ENCODE data around the gene GDF10.

Gene GDF10

GRCh38 chr10:47299611-47300428, at the start of gene GDF10:
TSS of gene GDF10 (plus strand) at chr10:47300197. CDS start at chr10:47300652, 455 bp downstream.
- no peak for DNase-seq

DNA sequence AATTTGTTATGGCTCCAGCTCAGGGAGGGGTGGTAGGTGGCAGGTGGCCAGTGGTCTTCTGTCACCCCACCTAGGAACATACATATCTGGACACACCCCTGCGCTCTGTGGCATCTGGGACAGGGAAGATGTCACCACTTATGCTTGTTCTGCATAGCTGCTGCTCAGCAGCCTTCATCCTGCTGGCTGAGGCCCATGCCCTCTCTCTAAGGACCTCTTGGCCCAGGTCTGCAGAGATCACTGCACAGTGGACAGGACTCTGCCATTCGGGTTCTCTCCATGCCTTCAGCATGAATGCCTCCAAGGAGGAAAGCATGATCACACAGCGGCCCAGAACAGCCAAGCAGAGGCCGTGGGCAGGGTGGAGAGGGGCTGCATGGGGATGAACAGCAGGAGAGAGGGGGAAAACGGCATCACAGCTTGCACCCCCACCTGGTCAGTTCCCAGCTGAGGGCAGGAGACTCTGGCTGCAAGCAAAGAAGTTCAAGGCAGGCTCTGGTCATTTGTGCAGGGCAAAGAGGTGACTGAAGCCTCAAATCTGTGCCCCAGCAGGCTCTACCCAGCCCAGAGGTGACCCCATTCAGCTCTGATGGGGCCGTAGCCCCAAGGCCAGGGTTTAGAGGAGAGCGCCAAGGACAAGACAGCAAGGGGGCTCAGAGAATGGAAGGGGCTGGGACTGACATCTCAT, 47.8 kb upstream of the GDF10 start:
- DNase-seq, result no peak

GRCh38 chr10:47253030-47253637, 46.9 kb upstream of the GDF10 start:
- no peak for DNase-seq

DNA sequence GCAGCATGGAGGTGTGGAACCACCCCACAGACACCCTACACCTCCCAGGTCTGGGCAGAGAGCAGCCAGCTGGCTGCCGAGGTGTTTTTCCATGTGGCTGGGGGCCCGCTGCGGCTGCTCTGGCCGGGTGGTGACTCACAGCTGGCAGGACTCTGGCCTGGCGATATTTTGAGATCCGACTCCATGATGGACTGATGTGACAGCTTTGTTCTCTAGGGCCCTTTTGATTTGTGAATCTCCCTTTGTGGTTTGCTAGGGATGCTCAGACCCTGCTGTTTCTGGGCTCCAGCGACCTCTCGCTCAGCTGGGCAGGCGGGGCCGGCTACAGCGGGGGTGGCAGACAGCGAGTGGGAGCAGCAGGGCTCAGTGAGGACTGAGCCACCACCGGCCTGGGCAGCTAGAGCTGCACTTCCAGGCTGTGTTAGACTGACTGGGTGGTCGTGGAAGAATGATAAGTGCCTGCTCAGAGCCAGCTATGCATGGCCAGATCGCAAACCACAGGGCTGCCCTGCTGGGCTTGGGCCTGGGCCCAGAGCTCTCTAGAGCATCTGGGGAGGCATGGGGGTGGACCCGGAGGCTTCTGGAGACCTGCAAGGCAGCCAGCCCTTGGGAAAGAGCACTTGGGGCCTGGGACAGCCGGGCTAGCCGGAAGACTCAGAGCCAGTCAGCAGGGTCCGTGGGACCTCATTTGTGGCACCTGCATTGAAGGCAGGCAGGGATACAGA, 46.2 kb upstream of the GDF10 start:
- no peak for DNase-seq

DNA sequence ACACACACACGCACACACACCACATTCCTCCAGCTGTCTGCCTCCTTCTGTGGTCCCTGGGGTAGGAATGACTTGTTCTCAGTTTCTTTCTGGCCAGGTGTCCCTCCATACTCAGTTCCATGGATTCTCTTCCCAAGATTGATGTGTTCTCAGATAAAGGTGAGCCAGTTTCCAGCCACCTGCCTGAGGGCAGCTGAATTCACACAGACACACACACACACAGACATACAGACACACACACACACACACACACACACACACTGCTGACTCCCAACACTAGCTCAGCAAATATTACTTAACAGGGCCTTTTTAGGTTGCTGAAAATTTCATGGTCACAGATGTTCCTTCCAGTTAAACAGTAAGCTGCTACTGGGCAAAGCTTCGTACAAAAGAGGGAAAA, 45.4 kb upstream of the GDF10 start:
- DNase-seq, result no peak

DNA sequence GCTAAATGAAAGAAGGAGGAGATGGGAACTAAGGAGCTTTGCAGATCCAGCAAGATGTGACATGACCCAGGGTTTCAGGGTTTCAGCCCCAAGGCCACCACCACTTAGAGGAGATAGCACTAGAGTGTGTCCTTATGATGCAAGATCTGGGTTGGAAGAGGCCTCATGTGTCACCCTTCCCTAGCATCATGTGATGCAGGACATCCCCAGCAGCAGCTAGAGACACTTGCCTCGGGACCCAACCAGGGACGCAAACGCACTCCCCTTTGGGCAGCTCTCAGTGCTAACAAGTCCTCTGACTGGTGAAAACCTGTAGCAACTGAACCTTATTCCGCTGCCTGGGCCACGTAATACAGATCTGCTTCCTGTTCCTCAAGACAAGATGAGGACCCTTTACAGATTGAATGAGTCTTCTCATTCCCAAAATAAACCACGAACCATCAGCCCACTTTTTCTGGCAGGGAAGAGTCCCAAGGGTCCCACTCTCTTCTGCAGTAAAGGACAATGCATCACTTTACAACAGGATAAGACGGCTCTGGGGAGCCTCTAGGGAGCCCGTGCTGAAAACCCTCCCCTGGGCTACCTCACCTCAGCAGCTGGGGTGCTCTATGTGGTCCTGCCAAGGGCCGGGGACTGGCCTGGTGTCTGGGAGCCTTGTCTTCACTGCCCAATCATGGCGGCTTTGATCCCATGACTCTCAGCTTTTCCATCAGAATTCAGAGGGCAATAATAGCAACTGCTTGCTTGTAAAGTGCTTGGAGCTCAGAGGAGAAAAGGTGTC, 44.8 kb upstream of the GDF10 start:
- no peak for DNase-seq

GRCh38 chr10:47255866-47256265, 44.1 kb upstream of the GDF10 start:
- no peak for DNase-seq

DNA sequence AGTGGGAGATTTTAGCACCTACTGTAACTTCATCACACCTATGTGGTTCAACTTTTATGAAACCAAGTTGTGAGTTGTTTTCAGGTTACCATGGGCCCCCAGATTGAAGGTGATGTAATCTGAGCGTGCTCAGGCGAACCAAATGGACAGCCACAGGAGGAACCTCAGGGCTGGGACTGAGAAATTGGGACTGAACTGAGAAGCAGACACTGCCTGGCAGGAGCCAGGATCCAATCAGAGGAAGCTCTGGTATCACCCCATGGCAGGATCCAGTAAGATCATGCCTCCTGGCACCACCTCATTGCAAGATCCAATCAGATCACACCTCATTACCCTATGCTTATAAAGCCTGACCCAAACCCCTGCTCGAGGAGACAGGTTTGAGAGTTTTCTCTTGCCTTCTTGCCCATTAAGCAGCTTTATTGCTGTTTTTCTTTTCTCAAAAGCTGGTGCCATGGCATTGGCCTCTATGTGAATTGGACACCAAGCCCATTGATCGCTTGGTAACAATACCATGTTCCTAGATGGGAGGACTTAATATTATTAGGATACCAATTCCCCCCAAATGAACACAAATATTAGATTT, 43.2 kb upstream of the GDF10 start:
- no peak for DNase-seq

- no peak for DNase-seq
Observed at GRCh38 chr10:47257396-47258120, 42.4 kb upstream of the GDF10 start.

GRCh38 chr10:47258921-47259320, 41.1 kb upstream of the GDF10 start:
- DNase-seq, result no peak

DNA sequence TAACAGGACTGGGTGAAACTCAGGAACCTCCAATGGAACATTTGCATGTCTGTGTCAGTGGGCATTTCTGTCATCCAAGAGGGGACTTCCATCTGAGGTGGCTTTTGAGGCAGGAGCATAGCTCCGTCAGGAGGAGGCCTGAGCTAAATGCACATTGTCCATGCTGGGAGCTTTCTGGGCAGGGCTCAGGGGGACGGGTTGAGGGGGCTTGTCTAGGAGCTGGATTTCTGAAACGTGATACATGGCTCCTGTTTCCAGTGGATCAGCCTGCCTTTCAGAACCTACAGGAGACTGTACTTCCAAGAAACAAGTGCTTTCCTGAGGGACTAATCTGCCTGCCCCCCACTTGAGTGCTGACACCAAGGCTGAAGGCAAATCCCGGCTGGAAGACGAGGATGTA, 40.5 kb upstream of the GDF10 start:
- DNase-seq, result no peak

DNA sequence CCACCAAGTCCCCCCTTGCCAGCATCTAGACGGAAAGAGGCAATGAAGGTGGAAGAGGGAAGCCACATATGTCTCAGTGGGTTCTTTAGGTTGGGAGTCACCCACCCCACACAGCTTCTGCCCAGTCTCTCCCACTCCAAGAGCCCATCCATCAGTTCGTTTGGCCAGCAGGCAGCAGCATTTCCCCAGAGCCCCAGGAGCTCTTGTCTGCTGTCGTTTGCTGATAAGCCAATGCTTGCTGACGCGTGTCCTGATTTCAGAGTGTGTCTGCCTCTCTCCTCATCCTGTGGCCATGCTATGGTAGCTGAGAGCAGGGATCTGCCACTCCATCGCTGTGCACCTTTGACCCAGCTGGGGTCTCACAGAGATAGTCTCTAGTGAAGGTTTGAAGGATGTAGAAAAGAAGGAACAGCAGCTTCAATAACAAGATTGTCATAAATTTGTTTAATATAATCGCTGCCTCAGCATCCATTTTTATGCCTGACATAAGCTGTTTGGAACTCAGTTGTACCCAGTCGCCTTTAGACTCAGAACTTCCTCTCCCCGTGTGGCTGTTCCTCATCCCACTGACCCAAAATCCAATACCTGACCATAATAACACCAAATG, 39.4 kb upstream of the GDF10 start:
- no peak for DNase-seq

GRCh38 chr10:47261121-47261520, 38.9 kb upstream of the GDF10 start:
- no peak for DNase-seq

DNA sequence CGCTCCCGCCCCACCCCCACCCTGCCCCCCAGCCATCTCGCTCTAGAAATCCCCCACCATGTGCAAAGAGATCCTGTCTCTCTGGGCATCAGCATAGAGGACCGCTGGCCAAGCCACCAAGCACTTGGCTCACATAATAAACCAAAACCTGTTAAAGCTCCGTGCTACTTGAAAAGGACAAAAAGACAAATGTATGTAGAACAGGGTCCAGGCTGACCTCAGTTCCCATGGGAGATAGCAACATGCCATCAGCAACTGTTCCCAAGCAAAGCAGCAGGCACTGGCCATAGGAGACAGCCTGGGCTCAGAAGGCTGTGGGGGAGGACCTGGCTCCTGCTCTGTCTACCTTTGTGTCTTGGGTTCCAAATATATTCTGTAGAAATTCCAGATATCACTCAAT, 38.4 kb upstream of the GDF10 start:
- DNase-seq, result no peak

DNA sequence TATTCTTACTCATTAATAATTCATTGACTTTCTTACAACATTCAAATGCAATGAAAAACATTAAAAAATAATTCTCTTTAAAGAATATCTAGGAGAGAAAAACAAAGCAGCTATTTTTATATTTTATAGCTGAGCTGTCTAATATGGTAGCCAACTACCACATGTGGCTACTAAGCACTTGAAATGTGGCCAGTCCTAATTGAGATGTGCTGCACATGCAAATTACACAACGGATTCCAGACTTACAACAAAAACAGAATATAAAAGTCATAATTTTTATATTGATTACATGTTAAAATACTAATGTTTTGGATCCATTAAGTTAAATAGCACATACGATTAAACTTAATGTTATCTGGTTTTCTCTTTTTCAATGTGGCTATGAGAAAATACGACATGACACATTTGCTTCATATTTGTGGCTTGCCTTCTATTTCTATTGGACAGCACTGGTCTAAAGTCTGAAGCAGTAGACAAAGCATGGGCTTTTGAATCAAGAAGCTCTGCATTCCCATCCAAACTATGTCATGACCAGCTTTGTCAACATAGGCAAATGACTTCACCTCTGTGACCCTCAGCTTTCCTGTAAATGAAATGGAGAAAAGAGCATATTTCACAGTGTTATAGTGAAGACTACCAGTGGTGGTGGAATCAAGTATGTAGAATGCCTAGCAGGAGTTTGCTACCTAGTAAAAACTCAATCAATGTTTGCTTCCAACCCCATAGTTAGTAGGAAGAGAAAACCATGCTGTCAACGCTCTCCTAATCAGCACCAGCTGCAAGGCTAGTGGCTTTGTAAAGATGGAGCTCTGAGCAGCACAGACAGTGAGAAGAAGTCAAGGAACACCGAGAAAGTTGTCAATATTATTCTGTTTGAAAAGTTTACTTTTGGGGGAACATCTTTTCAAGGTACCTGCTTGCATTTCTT, 37.1 kb upstream of the GDF10 start:
- DNase-seq, result no peak

DNA sequence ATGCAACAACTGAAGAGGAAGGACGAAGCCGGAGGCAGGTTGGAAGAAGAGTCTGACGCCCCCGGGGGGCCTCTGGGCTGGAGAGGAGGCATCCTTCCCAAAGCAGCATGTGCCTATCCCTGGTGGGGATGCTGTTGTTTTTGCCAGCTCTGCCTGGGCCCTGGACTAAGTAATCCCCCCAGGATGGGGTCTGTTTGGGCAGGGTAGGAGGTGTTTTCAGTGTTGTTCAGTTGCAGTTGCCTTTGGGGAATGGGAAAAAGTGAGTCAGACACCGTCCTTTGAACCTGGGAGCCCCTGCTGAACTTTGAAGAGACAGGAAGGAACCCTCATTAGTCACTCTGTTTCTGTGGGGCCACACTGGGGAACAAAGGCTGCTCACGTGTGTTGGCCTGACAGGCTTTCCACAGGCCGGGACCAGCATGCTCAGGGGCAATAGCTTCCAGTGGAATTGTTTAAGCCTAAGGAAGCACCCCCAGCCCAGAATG, 35.2 kb upstream of the GDF10 start:
- no peak for DNase-seq

DNA sequence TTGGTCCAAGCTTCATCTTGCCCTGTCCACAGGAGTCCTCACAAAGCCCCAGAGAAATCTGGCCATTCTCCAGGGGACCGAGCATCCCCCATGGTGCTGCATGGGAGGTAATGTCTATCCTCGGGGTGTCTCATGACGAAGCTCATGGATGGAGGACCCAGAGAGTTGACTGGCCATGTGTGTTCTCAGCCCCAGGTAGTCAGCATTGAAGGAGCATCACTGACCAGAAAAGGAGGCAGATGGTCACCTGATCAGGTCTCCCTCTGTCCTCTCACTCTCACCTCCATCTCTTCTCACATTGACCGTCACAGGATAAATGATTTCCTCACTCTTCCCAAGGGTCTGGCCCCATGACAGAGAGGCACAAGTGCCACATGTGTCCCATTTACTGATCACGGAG, 33.4 kb upstream of the GDF10 start:
- no peak for DNase-seq

GRCh38 chr10:47268696-47269095, 31.3 kb upstream of the GDF10 start:
- DNase-seq, result no peak

GRCh38 chr10:47269294-47269693, 30.7 kb upstream of the GDF10 start:
- DNase-seq, result peak in 1 of 3 experiments; percentile 0

- DNase-seq, result no peak
Observed at GRCh38 chr10:47276071-47276470, 23.9 kb upstream of the GDF10 start.

Data from NCI-H1417 (cell line).